HepG2 (cell line): ENCODE data around the gene IYD. TPM values are rescaled to one million over a fixed set of nuclear protein-coding genes. Genes with fewer than 3 reads are reported as not detected.

Experiments
- ATAC-seq: fragments of 200-7000 bp; cut with Tn5 transposase; 3 replicates; pipeline ENCODE4 v1.9.1; 2020; ENCODE audit warnings: mild to moderate bottlenecking, moderate library complexity
- BruUV-seq: library from RNA; stranded (reverse); fragments of 400-500 nt; replicated peaks from 2 replicates; lab custom pipeline; 2021; lab: Mats Ljungman, UMichigan
- CTCF ChIA-PET: fragments of 300-600 bp; formaldehyde crosslinking; extraction: SDS; loops from one replicate; lab custom pipeline; 2021; ENCODE audit warnings: low total read pairs, inconsistent platforms, low intra/inter-chr PET ratio; lab: Yijun Ruan, JAX
- POLR2A ChIA-PET: fragments of 350-600 bp; sonication (Branson Sonifier 250); formaldehyde crosslinking; loops from one replicate; lab custom pipeline; 2020; ENCODE audit warnings: antibody characterized with exemption, inconsistent platforms; lab: Yijun Ruan, JAX
- DNase-seq: peaks from one replicate; pipeline ENCODE4 v3.0.0-alpha.2; 2015; ENCODE audit warnings: low spot score
- FAIRE-seq: peaks from 3 replicates; lab custom pipeline; 2011; peaks lifted over from hg19 to GRCh38; lab: Jason Lieb, UNC
- H2AFZ ChIP-seq: one replicate; pipeline ENCODE4 v1.6.1; 2011; ENCODE audit warnings: low read length, inconsistent platforms
- H3K27ac ChIP-seq: fragments of 300-600 bp; 3 replicates; pipeline ENCODE4 v1.8.0; 2011; ENCODE audit warnings: mixed run types, mild to moderate bottlenecking, mixed read lengths, low read length, inconsistent platforms; ENCODE audit not compliant: insufficient read depth; ENCODE audit errors: extremely low read length
- H3K27me3 ChIP-seq, 2 experiments: fragments of 200-600 bp in 1 of 2; 2 replicates in 1 of 2; 3 replicates in 1 of 2; pipeline versions ENCODE4 v1.6.0 to v1.8.0; 2011; ENCODE audit warnings: low read length in 2 of 2, mild to moderate bottlenecking in 2 of 2, moderate library complexity in 2 of 2, inconsistent platforms in 1 of 2; ENCODE audit not compliant: insufficient read depth in 2 of 2, control insufficient read depth in 1 of 2
- H3K36me3 ChIP-seq, 2 experiments: fragments of 200-600 bp in 1 of 2; replicated peaks in 1 of 2; 2 replicates in 1 of 2; 3 replicates in 1 of 2; pipeline versions ENCODE4 v1.5.1 to v1.8.0; 2011; ENCODE audit warnings: low read length in 2 of 2, inconsistent platforms in 1 of 2; ENCODE audit not compliant: insufficient read depth in 2 of 2, control insufficient read depth in 1 of 2
- H3K4me1 ChIP-seq: 2 replicates; pipeline ENCODE4 v1.5.1; 2012; ENCODE audit warnings: low read length, inconsistent platforms; ENCODE audit not compliant: insufficient read depth
- H3K4me2 ChIP-seq: 2 replicates; pipeline ENCODE4 v1.6.0; 2011; ENCODE audit warnings: low read depth, low read length, inconsistent platforms
- H3K4me3 ChIP-seq, 3 experiments: fragments of 200-600 bp in 1 of 3; sonication (generic), shearing (Covaris generic) in 1 of 3; replicated peaks in 1 of 3; 2 replicates each; pipeline ENCODE4 v1.5.1; 2011 to 2016; ENCODE audit warnings: low read length in 3 of 3, inconsistent platforms in 2 of 3, low read depth in 2 of 3, mild to moderate bottlenecking in 2 of 3, control low read depth in 1 of 3, mixed read lengths in 1 of 3; ENCODE audit not compliant: insufficient read depth in 1 of 3
- H3K79me2 ChIP-seq: one replicate; pipeline ENCODE4 v1.6.1; 2011; ENCODE audit warnings: low read length, inconsistent platforms; ENCODE audit not compliant: insufficient read depth
- H3K9ac ChIP-seq: 2 replicates; pipeline ENCODE4 v1.6.0; 2011; ENCODE audit warnings: mild to moderate bottlenecking, low read depth, low read length, inconsistent platforms; ENCODE audit not compliant: insufficient read depth
- H3K9me3 ChIP-seq: 2 replicates; pipeline ENCODE4 v1.5.1; 2012; ENCODE audit warnings: mild to moderate bottlenecking, low read length
- H4K20me1 ChIP-seq: 2 replicates; pipeline ENCODE4 v1.6.0; 2011; ENCODE audit warnings: inconsistent platforms, mild to moderate bottlenecking, low read length, moderate library complexity; ENCODE audit not compliant: insufficient read depth
- ARID5B ChIP-seq: IDR thresholded peaks from 2 replicates; pipeline ENCODE4 v1.4.0; 2020; ENCODE audit warnings: mild to moderate bottlenecking, missing genetic modification reagents
- ASH2L ChIP-seq: fragments of 300-600, 200-600 bp; sonication (generic); IDR thresholded peaks from 2 replicates; pipeline ENCODE4 v1.7.0; 2017; ENCODE audit warnings: low read depth, mild to moderate bottlenecking, moderate library complexity, mixed read lengths, low read length; ENCODE audit not compliant: insufficient read length
- FOXO1 ChIP-seq: sonication (generic); formaldehyde crosslinking; IDR thresholded peaks from 2 replicates; pipeline ENCODE4 v1.4.0; 2020; ENCODE audit warnings: missing genetic modification reagents
- HMG20B ChIP-seq: conservative IDR thresholded peaks from 2 replicates; pipeline ENCODE4 v1.6.1; 2016; ENCODE audit warnings: missing genetic modification reagents, missing compliant biosample characterization
- MBNL3 ChIP-seq: fragments of 250-450 bp; sonication (Bioruptor Pico); conservative IDR thresholded peaks from 2 replicates; pipeline ENCODE4 v1.8.0; 2022; ENCODE audit warnings: mild to moderate bottlenecking, inconsistent platforms
- ZNF260 ChIP-seq: sonication (generic); formaldehyde crosslinking; IDR thresholded peaks from 2 replicates; pipeline ENCODE4 v1.4.0; 2020; ENCODE audit warnings: missing genetic modification reagents, low read depth, mild to moderate bottlenecking, borderline replicate concordance
- WGBS: methylation state at CpG from one replicate; pipeline ENCODE4 v1.1.6; 2017; ENCODE audit warnings: low lambda C conversion rate; 5-methylcytosine and 5-hydroxymethylcytosine counted together
- in situ Hi-C: cut with HindIII; loops from 2 replicates; pipeline ENCODE4 v1.10.0; 2017; ENCODE audit warnings: low pct_unique_long_range_greater_than_20kb; ENCODE audit not compliant: extremely low pct_ligation_motif_present
- intact Hi-C: fragments of 100-400 bp; cut with micrococcal nuclease; formaldehyde crosslinking; loops from one replicate; pipeline ENCODE4 v1.10.0; 2022; ENCODE audit not compliant: unreplicated experiment
- polyA plus RNA-seq, 8 experiments: library from polyadenylated mRNA; depleted of rRNA in 3 of 8; stranded (reverse) in 7 of 8; unstranded in 1 of 8; fragments of >200 nt; fragmentation: Illumina TruSeq in 4 of 8; extraction: Trizol in 4 of 8; gene quantifications; 2 replicates each; pipeline versions ENCODE4 v1.2.1 to v1.2.3, GENCODE V29; 2011 to 2016; ENCODE audit warnings: low read depth in 4 of 8, missing spikeins in 1 of 8, mixed read lengths in 1 of 8; ENCODE audit not compliant: insufficient read depth in 1 of 8
- total RNA-seq, 5 experiments: library from RNA; depleted of rRNA; stranded (reverse); fragments of >200 nt; fragmentation: Illumina TruSeq; extraction: Trizol; gene quantifications; 2 replicates each; pipeline ENCODE4 v1.2.3, GENCODE V29; 2016; ENCODE audit warnings: low read depth in 1 of 5
- TF ChIP-seq, protein P1 (sequence below): sonication (generic); formaldehyde crosslinking; IDR thresholded peaks from 2 replicates; pipeline ENCODE4 v1.8.0; 2022; ENCODE audit warnings: missing genetic modification reagents, low read depth, mild to moderate bottlenecking, borderline replicate concordance

The IYD gene
- total and polyA plus RNA-seq, 2 of the 13 experiments (the other 11 are each of a cell fraction or from before 2014, with no cell fraction given) = 0.01 to 0.46 TPM

DNA sequence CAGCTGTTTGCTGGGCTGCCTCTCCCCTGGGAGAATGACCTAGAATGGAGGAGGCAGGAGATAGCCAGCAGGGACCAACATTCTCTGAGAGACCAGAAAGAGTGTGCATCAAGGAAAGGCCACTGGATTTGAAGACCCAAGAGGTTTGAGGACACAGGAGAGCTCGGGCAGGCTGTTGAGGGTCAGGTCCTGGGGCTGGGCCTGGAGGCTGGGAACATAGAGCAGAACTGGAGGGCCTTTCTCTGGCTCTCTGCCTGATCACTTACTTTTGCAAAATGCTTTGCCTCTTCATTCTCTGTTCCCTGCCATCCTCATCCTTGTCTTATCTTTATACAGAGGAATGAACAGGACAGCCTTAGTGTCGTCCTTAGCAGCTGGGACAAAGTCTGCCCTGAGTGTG is 2.5 kb downstream of the IYD start:
- 3% methylated on average over 2 of the region's 2 CpGs for WGBS
- BruUV-seq = no TSS peak
- intact Hi-C loops (loop anchor here (10.0 kb wide), 1 partner anchor 863 kb away; the partner anchor contains the start of gene AKAP12), in situ Hi-C loops (no loop called here)
- Histone ChIP-seq H3K9ac (no peak overlapping the region), H3K36me3 (no peaks in the 10 kb centered on the region), H3K9me3 (no peaks in the 10 kb centered on the region), H3K4me3 (no peak overlapping the region), H2AFZ (no peak overlapping the region), H3K4me1 (peaks cover 15% of the 10 kb centered on the region), H3K27me3 (no peaks in the 10 kb centered on the region; a peak in 1 of 5 replicates), H3K79me2 (no peaks in the 10 kb centered on the region), H4K20me1 (no peaks in the 10 kb centered on the region), H3K27ac (no peak overlapping the region), H3K4me2 (no peak overlapping the region)
- POLR2A ChIA-PET = no interaction called here
- TF ChIP-seq ASH2L = no peak
- TF ChIP-seq ARID5B (CRISPR knock-in tag) = no peak
- no peak for TF ChIP-seq MBNL3
- TF ChIP-seq FOXO1 (CRISPR knock-in tag) = no peak
- TF ChIP-seq, protein P1, sequence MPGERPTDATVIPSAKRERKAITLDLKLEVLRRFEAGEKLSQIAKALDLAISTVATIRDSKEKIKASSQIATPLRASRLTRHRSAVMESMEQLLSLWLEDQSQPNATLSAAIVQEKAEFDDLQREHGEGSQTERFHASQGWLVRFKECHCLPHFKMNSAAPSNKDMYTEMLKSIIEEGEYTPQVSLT = no peak
- TF ChIP-seq ZNF260 (CRISPR knock-in tag) = no peak
- no peak for TF ChIP-seq HMG20B (CRISPR knock-in tag)
- no peak for DNase-seq
- CTCF ChIA-PET = no interaction called here
- ATAC-seq = no peak
- FAIRE-seq = no peak
